Measurements from ENCODE around the gene GPX2.

Gene GPX2

GRCh38 chr14:64942531-64943111, at the start of gene GPX2:
GPX2 (minus strand) TSS chr14:64942745; CDS start chr14:64942726, 19 bp downstream.
- DNase-seq = no peak

- no peak for DNase-seq
Measured at GRCh38 chr14:64990939-64991338, 48.4 kb upstream of the GPX2 start.

GRCh38 chr14:64990296-64990695, 47.8 kb upstream of the GPX2 start:
- no peak for DNase-seq

GRCh38 chr14:64987438-64987767, 44.9 kb upstream of the GPX2 start:
- DNase-seq = no peak

GRCh38 chr14:64986648-64987437, 44.3 kb upstream of the GPX2 start, which contains the start of gene FNTB:
FNTB (plus strand) TSS chr14:64986895; CDS start chr14:64986954, 59 bp downstream.
- peak; percentile 78 to 89 (median 84) for DNase-seq

GRCh38 chr14:64983439-64984310, 41.1 kb upstream of the GPX2 start:
- DNase-seq = peak in 1 of 4 experiments; percentile 11

- no peak for DNase-seq
Measured at GRCh38 chr14:64979336-64980074, 37.0 kb upstream of the GPX2 start.

- DNase-seq = no peak
Measured at GRCh38 chr14:64974563-64974962, 32.0 kb upstream of the GPX2 start.

GRCh38 chr14:64973826-64974225, 31.3 kb upstream of the GPX2 start:
- no peak for DNase-seq

- DNase-seq = no peak
Measured at GRCh38 chr14:64973026-64973442, 30.5 kb upstream of the GPX2 start.

GRCh38 chr14:64971943-64972791, 29.6 kb upstream of the GPX2 start, which contains the start of gene RAB15:
RAB15 (minus strand) TSS chr14:64972336; CDS start chr14:64972076, 260 bp downstream.
- peak in 1 of 4 experiments; percentile 46 for DNase-seq

- peak in 1 of 4 experiments; percentile 34 for DNase-seq
Measured at GRCh38 chr14:64971491-64971942, 29.0 kb upstream of the GPX2 start.

GRCh38 chr14:64970776-64971477, 28.4 kb upstream of the GPX2 start:
- DNase-seq = no peak

GRCh38 chr14:64970041-64970440, 27.5 kb upstream of the GPX2 start:
- DNase-seq = no peak

GRCh38 chr14:64968651-64969050, 26.1 kb upstream of the GPX2 start:
- no peak for DNase-seq

GRCh38 chr14:64968167-64968566, 25.6 kb upstream of the GPX2 start:
- no peak for DNase-seq

- no peak for DNase-seq
Measured at GRCh38 chr14:64966976-64967375, 24.4 kb upstream of the GPX2 start.

- no peak for DNase-seq
Measured at GRCh38 chr14:64965356-64966000, 22.9 kb upstream of the GPX2 start.

- DNase-seq = no peak
Measured at GRCh38 chr14:64963611-64964010, 21.1 kb upstream of the GPX2 start.

GRCh38 chr14:64960762-64961276, 18.3 kb upstream of the GPX2 start:
- DNase-seq = no peak

Measured in activated naive CD4-positive, alpha-beta T cell (primary cell).